Neural cell (in vitro differentiated cells): Measurements from ENCODE around the gene LMOD1. TPM values are rescaled to one million over a fixed set of nuclear protein-coding genes. Genes with fewer than 3 reads are reported as not detected.

Source experiments
- H2AFZ ChIP-seq: fragments of 200-600, 300-800 bp; sonication (generic), shearing (Covaris generic); 2 replicates; pipeline ENCODE4 v1.6.0; 2014; ENCODE audit warnings: low read depth, mild to moderate bottlenecking, antibody characterized with exemption, low read length, moderate library complexity
- H3F3A ChIP-seq: fragments of 200-600 bp; shearing (Covaris generic); 2 replicates; pipeline ENCODE4 v1.6.1; 2016; ENCODE audit warnings: mild to moderate bottlenecking, moderate library complexity, mixed read lengths, antibody characterized with exemption, low read length; ENCODE audit not compliant: insufficient read depth, poor library complexity, severe bottlenecking
- H3K27ac ChIP-seq: fragments of 200-600, 300-800 bp; sonication (generic), shearing (Covaris generic); 2 replicates; pipeline ENCODE4 v1.5.1; 2014; ENCODE audit warnings: mild to moderate bottlenecking, low read length, moderate library complexity
- H3K27me3 ChIP-seq: fragments of 300-800, 200-600 bp; sonication (generic), shearing (Covaris generic); 2 replicates; pipeline ENCODE4 v1.6.0; 2014; ENCODE audit warnings: mild to moderate bottlenecking, low read depth, low read length, moderate library complexity; ENCODE audit not compliant: insufficient read depth
- H3K36me3 ChIP-seq: fragments of 300-800, 200-600 bp; sonication (generic), shearing (Covaris generic); 2 replicates; pipeline ENCODE4 v1.5.1; 2014; ENCODE audit warnings: mild to moderate bottlenecking, antibody characterized with exemption, low read length, moderate library complexity; ENCODE audit not compliant: insufficient read depth
- H3K4me2 ChIP-seq: fragments of 300-800, 200-600 bp; sonication (generic), shearing (Covaris generic); 2 replicates; pipeline ENCODE4 v1.6.0; 2014; ENCODE audit warnings: mild to moderate bottlenecking, low read length
- H3K4me3 ChIP-seq: fragments of 300-800, 200-600 bp; sonication (generic), shearing (Covaris generic); 2 replicates; pipeline ENCODE4 v1.5.1; 2014; ENCODE audit warnings: mild to moderate bottlenecking, low read length, moderate library complexity
- H3K79me2 ChIP-seq: fragments of 200-600 bp; shearing (Covaris generic); replicated peaks from 2 replicates; pipeline ENCODE4 v1.6.0; 2014; ENCODE audit warnings: mild to moderate bottlenecking, low read length, moderate library complexity; ENCODE audit not compliant: insufficient read depth
- H3K9ac ChIP-seq: fragments of 300-800, 200-600 bp; sonication (generic), shearing (Covaris generic); 2 replicates; pipeline ENCODE4 v1.6.1; 2016; ENCODE audit warnings: mild to moderate bottlenecking, low read length, mixed read lengths
- H3K9me2 ChIP-seq: fragments of 200-600 bp; shearing (Covaris generic); 2 replicates; pipeline ENCODE4 v1.6.1; 2016; ENCODE audit warnings: mild to moderate bottlenecking, low read length, mixed read lengths; ENCODE audit not compliant: insufficient read depth
- H3K9me3 ChIP-seq: fragments of 200-600, 300-800 bp; sonication (generic), shearing (Covaris generic); 2 replicates; pipeline ENCODE4 v1.6.1; 2016; ENCODE audit warnings: mild to moderate bottlenecking, mixed run types, low read length, moderate library complexity, mixed read lengths
- H4K20me1 ChIP-seq: fragments of 200-600 bp; shearing (Covaris generic); 2 replicates; pipeline ENCODE4 v1.6.1; 2016; ENCODE audit warnings: mild to moderate bottlenecking, mixed run types; ENCODE audit not compliant: insufficient read depth
- CTCF ChIP-seq: fragments of 450-650 bp; IDR thresholded peaks from 2 replicates; pipeline ENCODE4 v1.5.1; 2014; ENCODE audit warnings: antibody characterized with exemption, mild to moderate bottlenecking, moderate library complexity; ENCODE audit not compliant: poor library complexity, severe bottlenecking
- EP300 ChIP-seq: fragments of 450-650 bp; conservative IDR thresholded peaks from 2 replicates; pipeline ENCODE4 v1.6.1; 2014; ENCODE audit warnings: antibody characterized with exemption, mild to moderate bottlenecking, moderate library complexity; ENCODE audit not compliant: poor library complexity, severe bottlenecking
- EZH2 ChIP-seq: fragments of 200-600, 300-800 bp; shearing (Covaris generic), sonication (generic); IDR thresholded peaks from 2 replicates; pipeline ENCODE4 v1.6.1; 2014; ENCODE audit warnings: antibody characterized with exemption, low read length, borderline replicate concordance, mild to moderate bottlenecking; ENCODE audit not compliant: insufficient read depth, poor library complexity, severe bottlenecking
- MXI1 ChIP-seq: fragments of 450-650 bp; conservative IDR thresholded peaks from 2 replicates; pipeline ENCODE4 v1.6.1; 2014; ENCODE audit warnings: antibody characterized with exemption, mild to moderate bottlenecking; ENCODE audit not compliant: poor library complexity, severe bottlenecking
- POLR2AphosphoS5 ChIP-seq: IDR thresholded peaks from 2 replicates; pipeline ENCODE4 v1.6.1; 2012
- RAD21 ChIP-seq: fragments of 450-650 bp; conservative IDR thresholded peaks from 2 replicates; pipeline ENCODE4 v1.6.1; 2014; ENCODE audit warnings: antibody characterized with exemption, mild to moderate bottlenecking, moderate library complexity
- SMC3 ChIP-seq: fragments of 450-650 bp; conservative IDR thresholded peaks from 2 replicates; pipeline ENCODE4 v1.6.1; 2014; ENCODE audit warnings: antibody characterized with exemption, mild to moderate bottlenecking, moderate library complexity; ENCODE audit not compliant: poor library complexity
- TAF1 ChIP-seq: IDR thresholded peaks from 2 replicates; pipeline ENCODE4 v1.6.1; 2012; ENCODE audit warnings: low read depth
- polyA plus RNA-seq: library from polyadenylated mRNA; depleted of rRNA; stranded (reverse); fragments of >200 nt; gene quantifications from 2 replicates; pipeline ENCODE4 v1.2.3, GENCODE V29; 2014
- TF ChIP-seq, protein P1 (sequence below): IDR thresholded peaks from 2 replicates; pipeline ENCODE4 v1.6.1; 2012; ENCODE audit warnings: borderline replicate concordance

The LMOD1 gene
- polyA plus RNA-seq, 1 donor from 2014 or later: not detected

GRCh38 chr1:201893431-201893830, 52.9 kb downstream of the LMOD1 start:
- H3K9me3 ChIP-seq: no peaks in the 10 kb centered on the region
- no peaks in the 10 kb centered on the region for H3K36me3 ChIP-seq
- no peak overlapping the region for H3K4me3 ChIP-seq
- no peak overlapping the region for H2AFZ ChIP-seq
- no peak overlapping the region for H3K4me2 ChIP-seq
- H4K20me1 ChIP-seq: no peaks in the 10 kb centered on the region
- H3F3A ChIP-seq: no peaks in the 10 kb centered on the region
- no peaks in the 10 kb centered on the region for H3K79me2 ChIP-seq
- no peaks in the 10 kb centered on the region for H3K9me2 ChIP-seq
- no peak overlapping the region for H3K9ac ChIP-seq
- no peak for TF ChIP-seq POLR2AphosphoS5
- no peak for TF ChIP-seq RAD21
- no peak for TF ChIP-seq EZH2
- TF ChIP-seq MXI1: no peak
- TF ChIP-seq, protein P1, sequence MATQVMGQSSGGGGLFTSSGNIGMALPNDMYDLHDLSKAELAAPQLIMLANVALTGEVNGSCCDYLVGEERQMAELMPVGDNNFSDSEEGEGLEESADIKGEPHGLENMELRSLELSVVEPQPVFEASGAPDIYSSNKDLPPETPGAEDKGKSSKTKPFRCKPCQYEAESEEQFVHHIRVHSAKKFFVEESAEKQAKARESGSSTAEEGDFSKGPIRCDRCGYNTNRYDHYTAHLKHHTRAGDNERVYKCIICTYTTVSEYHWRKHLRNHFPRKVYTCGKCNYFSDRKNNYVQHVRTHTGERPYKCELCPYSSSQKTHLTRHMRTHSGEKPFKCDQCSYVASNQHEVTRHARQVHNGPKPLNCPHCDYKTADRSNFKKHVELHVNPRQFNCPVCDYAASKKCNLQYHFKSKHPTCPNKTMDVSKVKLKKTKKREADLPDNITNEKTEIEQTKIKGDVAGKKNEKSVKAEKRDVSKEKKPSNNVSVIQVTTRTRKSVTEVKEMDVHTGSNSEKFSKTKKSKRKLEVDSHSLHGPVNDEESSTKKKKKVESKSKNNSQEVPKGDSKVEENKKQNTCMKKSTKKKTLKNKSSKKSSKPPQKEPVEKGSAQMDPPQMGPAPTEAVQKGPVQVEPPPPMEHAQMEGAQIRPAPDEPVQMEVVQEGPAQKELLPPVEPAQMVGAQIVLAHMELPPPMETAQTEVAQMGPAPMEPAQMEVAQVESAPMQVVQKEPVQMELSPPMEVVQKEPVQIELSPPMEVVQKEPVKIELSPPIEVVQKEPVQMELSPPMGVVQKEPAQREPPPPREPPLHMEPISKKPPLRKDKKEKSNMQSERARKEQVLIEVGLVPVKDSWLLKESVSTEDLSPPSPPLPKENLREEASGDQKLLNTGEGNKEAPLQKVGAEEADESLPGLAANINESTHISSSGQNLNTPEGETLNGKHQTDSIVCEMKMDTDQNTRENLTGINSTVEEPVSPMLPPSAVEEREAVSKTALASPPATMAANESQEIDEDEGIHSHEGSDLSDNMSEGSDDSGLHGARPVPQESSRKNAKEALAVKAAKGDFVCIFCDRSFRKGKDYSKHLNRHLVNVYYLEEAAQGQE: no peak
- no peak for TF ChIP-seq SMC3
- TF ChIP-seq CTCF: no peak
- no peak for TF ChIP-seq EP300
- TF ChIP-seq TAF1: no peak
- H3K27me3 ChIP-seq: peaks cover 16% of the 10 kb centered on the region
- H3K27ac ChIP-seq: no peak overlapping the region

- H2AFZ ChIP-seq: no peak overlapping the region
- H3F3A ChIP-seq: no peaks in the 10 kb centered on the region
- H3K79me2 ChIP-seq: no peaks in the 10 kb centered on the region
- no peaks in the 10 kb centered on the region for H3K9me3 ChIP-seq
- H3K9ac ChIP-seq: no peak overlapping the region
- H3K4me3 ChIP-seq: no peak overlapping the region
- H3K9me2 ChIP-seq: no peaks in the 10 kb centered on the region
- TF ChIP-seq TAF1: no peak
- no peak for TF ChIP-seq CTCF
- TF ChIP-seq SMC3: no peak
- no peak for TF ChIP-seq POLR2AphosphoS5
- H3K27me3 ChIP-seq: peaks cover 17% of the 10 kb centered on the region
- H3K4me2 ChIP-seq: no peak overlapping the region
- no peaks in the 10 kb centered on the region for H4K20me1 ChIP-seq
- no peak overlapping the region for H3K27ac ChIP-seq
- H3K36me3 ChIP-seq: no peaks in the 10 kb centered on the region
These were observed 54.1 kb downstream of the LMOD1 start for GRCh38 chr1:201892211-201892610.
